HUES48 (cell line): ENCODE measurements around the gene PRIM2.
"Not testable (repeated sequence)": the region's sequence is repeated elsewhere in the genome, so short reads cannot be mapped to it uniquely, and the experiment has no call there.

Source experiments
- H3K27ac ChIP-seq: one replicate; pipeline ENCODE4 v1.7.0; 2013; ENCODE audit warnings: low read depth, low read length, inconsistent platforms
- H3K27me3 ChIP-seq: 2 replicates; pipeline ENCODE4 v1.6.1; 2013; ENCODE audit warnings: mild to moderate bottlenecking, low read length; ENCODE audit not compliant: control insufficient read depth, insufficient read depth
- H3K36me3 ChIP-seq: 2 replicates; pipeline ENCODE4 v1.6.1; 2013; ENCODE audit warnings: low read length; ENCODE audit not compliant: control insufficient read depth, insufficient read depth
- H3K4me1 ChIP-seq: 2 replicates; pipeline ENCODE4 v1.6.1; 2013; ENCODE audit warnings: mild to moderate bottlenecking, low read length; ENCODE audit not compliant: control insufficient read depth, insufficient read depth
- H3K4me3 ChIP-seq: 2 replicates; pipeline ENCODE4 v1.5.1; 2013; ENCODE audit warnings: mild to moderate bottlenecking, low read depth, low read length
- H3K9ac ChIP-seq: 2 replicates; pipeline ENCODE4 v1.6.1; 2013; ENCODE audit warnings: mild to moderate bottlenecking, low read depth, low read length, moderate library complexity
- H3K9me3 ChIP-seq: 2 replicates; pipeline ENCODE4 v1.6.1; 2013; ENCODE audit warnings: low read length; ENCODE audit not compliant: control insufficient read depth, insufficient read depth

The PRIM2 gene

GRCh38 chr6:57502387-57502786, 185.0 kb downstream of the PRIM2 start:
- H3K9ac ChIP-seq, H3K4me3 ChIP-seq: not testable (repeated sequence)

GRCh38 chr6:57505251-57505650, 187.8 kb downstream of the PRIM2 start:
- H3K36me3 ChIP-seq, H3K27ac ChIP-seq, H3K4me3 ChIP-seq, H3K9ac ChIP-seq, H3K27me3 ChIP-seq, H3K4me1 ChIP-seq, H3K9me3 ChIP-seq: not testable (repeated sequence)

More at GRCh38 chr6:57502387-57502786, 185.0 kb downstream of the PRIM2 start:
- H3K4me1 ChIP-seq, H3K27me3 ChIP-seq, H3K9me3 ChIP-seq, H3K36me3 ChIP-seq, H3K27ac ChIP-seq: not testable (repeated sequence)

GRCh38 chr6:57510390-57510789, 193.0 kb downstream of the PRIM2 start:
- not testable (repeated sequence) for H3K36me3 ChIP-seq, H3K4me1 ChIP-seq, H3K27ac ChIP-seq, H3K9ac ChIP-seq, H3K9me3 ChIP-seq, H3K27me3 ChIP-seq, H3K4me3 ChIP-seq

GRCh38 chr6:57515171-57515570, 197.7 kb downstream of the PRIM2 start:
- H3K4me1 ChIP-seq, H3K27ac ChIP-seq, H3K4me3 ChIP-seq, H3K36me3 ChIP-seq, H3K9me3 ChIP-seq, H3K27me3 ChIP-seq, H3K9ac ChIP-seq: not testable (repeated sequence)

GRCh38 chr6:57515845-57516244, 198.4 kb downstream of the PRIM2 start:
- not testable (repeated sequence) for H3K4me1 ChIP-seq, H3K27me3 ChIP-seq, H3K9me3 ChIP-seq, H3K36me3 ChIP-seq, H3K4me3 ChIP-seq, H3K9ac ChIP-seq
- H3K27ac ChIP-seq, result peak overlapping the region; percentile 26

- H3K36me3 ChIP-seq, H3K27me3 ChIP-seq, H3K27ac ChIP-seq, H3K4me3 ChIP-seq, H3K9me3 ChIP-seq, H3K9ac ChIP-seq, H3K4me1 ChIP-seq: not testable (repeated sequence)
Measured at GRCh38 chr6:57516776-57517175, 199.3 kb downstream of the PRIM2 start.

- not testable (repeated sequence) for H3K9ac ChIP-seq, H3K9me3 ChIP-seq, H3K4me3 ChIP-seq, H3K27me3 ChIP-seq, H3K36me3 ChIP-seq
- peak overlapping the region; percentile 86 for H3K27ac ChIP-seq
- peaks cover 12% of the 10 kb centered on the region; the same call in 1 of the 2 replicates for H3K4me1 ChIP-seq
Measured at GRCh38 chr6:57519198-57519597, 201.8 kb downstream of the PRIM2 start.

GRCh38 chr6:57521085-57521484, 203.7 kb downstream of the PRIM2 start:
- H3K27ac ChIP-seq, H3K36me3 ChIP-seq, H3K9me3 ChIP-seq, H3K9ac ChIP-seq, H3K27me3 ChIP-seq, H3K4me3 ChIP-seq: not testable (repeated sequence)
- peaks cover 12% of the 10 kb centered on the region for H3K4me1 ChIP-seq

- H3K36me3 ChIP-seq, H3K27me3 ChIP-seq, H3K27ac ChIP-seq, H3K4me3 ChIP-seq, H3K9me3 ChIP-seq, H3K9ac ChIP-seq, H3K4me1 ChIP-seq: not testable (repeated sequence)
Measured at GRCh38 chr6:57523221-57523620, 205.8 kb downstream of the PRIM2 start.

- not testable (repeated sequence) for H3K27me3 ChIP-seq, H3K9me3 ChIP-seq, H3K27ac ChIP-seq, H3K9ac ChIP-seq, H3K4me3 ChIP-seq, H3K4me1 ChIP-seq, H3K36me3 ChIP-seq
Measured at GRCh38 chr6:57529755-57530154, 212.3 kb downstream of the PRIM2 start.

- H3K4me1 ChIP-seq, H3K27ac ChIP-seq, H3K4me3 ChIP-seq, H3K9me3 ChIP-seq, H3K36me3 ChIP-seq, H3K27me3 ChIP-seq, H3K9ac ChIP-seq: not testable (repeated sequence)
Measured at GRCh38 chr6:57532660-57533059, 215.2 kb downstream of the PRIM2 start.

- H3K27me3 ChIP-seq, H3K4me3 ChIP-seq, H3K4me1 ChIP-seq, H3K9ac ChIP-seq, H3K36me3 ChIP-seq, H3K27ac ChIP-seq, H3K9me3 ChIP-seq: not testable (repeated sequence)
Measured at GRCh38 chr6:57535121-57535520, 217.7 kb downstream of the PRIM2 start.
